OCI-LY1 (cell line): ENCODE measurements around the gene MYOCOS.

Experiments
- H2AFZ ChIP-seq: fragments of 200-600 bp; sonication (generic), shearing (Covaris generic); 2 replicates; pipeline ENCODE4 v1.6.0; 2014; ENCODE audit warnings: antibody characterized with exemption, mild to moderate bottlenecking, low read length
- H3F3A ChIP-seq: fragments of 200-600 bp; sonication (generic), shearing (Covaris generic); 2 replicates; pipeline ENCODE4 v1.6.0; 2014; ENCODE audit warnings: mild to moderate bottlenecking, antibody characterized with exemption, low read length, moderate library complexity; ENCODE audit not compliant: insufficient read depth
- H3K27ac ChIP-seq: fragments of 200-600 bp; sonication (generic); 2 replicates; pipeline ENCODE4 v1.5.1; 2014; ENCODE audit warnings: low read length, mixed run types, mild to moderate bottlenecking, low read depth; ENCODE audit not compliant: poor library complexity, severe bottlenecking
- H3K27me3 ChIP-seq: fragments of 200-600 bp; sonication (generic); 2 replicates; pipeline ENCODE4 v1.6.0; 2014; ENCODE audit warnings: antibody characterized with exemption, mild to moderate bottlenecking, low read length, moderate library complexity; ENCODE audit not compliant: insufficient read depth
- H3K36me3 ChIP-seq: fragments of 200-600 bp; sonication (generic); 2 replicates; pipeline ENCODE4 v1.6.1; 2014; ENCODE audit warnings: mild to moderate bottlenecking, antibody characterized with exemption, low read length, moderate library complexity, mixed read lengths; ENCODE audit not compliant: insufficient read depth
- H3K4me1 ChIP-seq: fragments of 200-600 bp; sonication (generic); 2 replicates; pipeline ENCODE4 v1.5.1; 2014; ENCODE audit warnings: mild to moderate bottlenecking, low read length, moderate library complexity; ENCODE audit not compliant: insufficient read depth, severe bottlenecking
- H3K4me2 ChIP-seq: fragments of 200-600 bp; sonication (generic), shearing (Covaris generic); 2 replicates; pipeline ENCODE4 v1.6.1; 2014; ENCODE audit warnings: low read length
- H3K4me3 ChIP-seq: fragments of 200-600 bp; sonication (generic); 2 replicates; pipeline ENCODE4 v1.5.1; 2014; ENCODE audit warnings: low read length, low read depth, mild to moderate bottlenecking, mixed read lengths; ENCODE audit not compliant: poor library complexity, severe bottlenecking
- H3K79me2 ChIP-seq: fragments of 200-600 bp; shearing (Covaris generic); 2 replicates; pipeline ENCODE4 v1.6.1; 2016; ENCODE audit warnings: mixed run types, low read length, mixed read lengths; ENCODE audit not compliant: insufficient read depth
- H3K9ac ChIP-seq: fragments of 200-600 bp; sonication (generic), shearing (Covaris generic); 2 replicates; pipeline ENCODE4 v1.6.1; 2014; ENCODE audit warnings: mild to moderate bottlenecking, low read length, mixed read lengths
- H3K9me2 ChIP-seq: fragments of 200-600 bp; sonication (generic), shearing (Covaris generic); 2 replicates; pipeline ENCODE4 v1.6.1; 2014; ENCODE audit warnings: low read depth, mild to moderate bottlenecking, low read length, mixed read lengths
- H3K9me3 ChIP-seq: fragments of 200-600 bp; shearing (Covaris generic); 2 replicates; pipeline ENCODE4 v1.6.1; 2014; ENCODE audit warnings: low read length, mixed read lengths
- H4K20me1 ChIP-seq: fragments of 200-600 bp; sonication (generic), shearing (Covaris generic); 2 replicates; pipeline ENCODE4 v1.6.0; 2016; ENCODE audit warnings: mild to moderate bottlenecking, low read length; ENCODE audit not compliant: insufficient read depth
- EZH2 ChIP-seq: fragments of 200-600 bp; sonication (generic), shearing (Covaris generic); IDR thresholded peaks from 2 replicates; pipeline ENCODE4 v1.8.0; 2017; ENCODE audit warnings: borderline replicate concordance, mixed run types, mild to moderate bottlenecking, antibody characterized with exemption, low read length, moderate library complexity, mixed read lengths
- TF ChIP-seq, protein P1 (sequence below): fragments of 200-600 bp; sonication (generic), shearing (Covaris generic); IDR thresholded peaks from 2 replicates; pipeline ENCODE4 v1.5.1; 2017; ENCODE audit warnings: mild to moderate bottlenecking, antibody characterized with exemption, low read length, moderate library complexity, mixed read lengths

The MYOCOS gene

DNA sequence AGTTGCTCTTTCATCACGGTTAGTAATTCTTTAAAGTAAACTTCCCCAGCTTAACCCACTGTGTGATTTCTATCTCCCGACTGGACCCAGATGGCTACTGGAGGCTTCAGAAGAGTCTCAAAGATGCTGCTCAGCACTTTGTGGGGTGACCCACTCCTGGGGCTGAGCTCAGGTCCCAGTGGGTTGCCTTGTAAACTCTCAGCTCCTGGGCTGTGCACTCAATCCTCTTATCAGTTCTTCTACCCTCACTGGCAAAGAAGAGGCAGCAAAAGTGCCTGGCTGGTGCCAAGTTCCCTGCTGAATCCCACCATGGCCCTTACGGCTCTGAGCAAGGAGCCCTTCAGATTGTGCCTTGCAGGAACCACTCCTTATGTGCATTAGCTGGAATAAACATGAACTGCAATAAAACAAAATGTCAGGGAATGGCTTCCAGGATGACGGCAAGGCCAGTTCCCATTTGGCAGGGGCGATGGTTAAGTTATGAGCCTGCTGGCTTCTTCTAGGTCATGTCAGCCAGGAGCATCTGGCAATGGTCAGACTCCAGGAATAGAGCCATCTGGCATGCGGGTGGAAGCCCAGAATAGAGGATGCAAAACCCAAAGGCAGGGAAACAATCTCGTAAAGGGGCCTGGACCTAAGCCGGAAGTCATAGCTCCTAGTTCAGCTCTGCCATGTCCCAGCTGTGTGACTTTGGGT lies 23.7 kb downstream of the MYOCOS start:
- H3K36me3 ChIP-seq: no peaks in the 10 kb centered on the region
- H3F3A ChIP-seq: no peaks in the 10 kb centered on the region
- H3K4me2 ChIP-seq: no peak overlapping the region

DNA sequence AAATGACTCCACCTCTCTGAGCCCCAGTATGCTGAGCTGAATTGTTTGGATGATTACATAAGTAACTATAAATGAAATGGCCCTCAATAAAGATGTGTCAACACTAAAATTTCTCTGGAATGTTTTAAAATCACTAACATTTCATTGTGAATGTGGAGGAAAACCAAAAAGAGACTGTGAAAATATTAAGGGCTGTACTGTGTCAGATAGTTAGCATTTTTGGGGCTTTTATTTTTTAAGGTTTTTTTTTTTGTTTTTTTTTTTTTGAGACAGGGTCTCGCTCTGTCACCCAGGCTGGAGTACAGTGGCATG lies 24.2 kb downstream of the MYOCOS start:
- no peaks in the 10 kb centered on the region for H4K20me1 ChIP-seq
- H3K9me2 ChIP-seq: no peaks in the 10 kb centered on the region
- no peak overlapping the region for H2AFZ ChIP-seq
- no peaks in the 10 kb centered on the region; the same call in 1 of the 2 replicates for H3K27me3 ChIP-seq
- H3F3A ChIP-seq: no peaks in the 10 kb centered on the region
- H3K4me1 ChIP-seq: no peaks in the 10 kb centered on the region
- no peaks in the 10 kb centered on the region for H3K36me3 ChIP-seq
- TF ChIP-seq, protein P1, sequence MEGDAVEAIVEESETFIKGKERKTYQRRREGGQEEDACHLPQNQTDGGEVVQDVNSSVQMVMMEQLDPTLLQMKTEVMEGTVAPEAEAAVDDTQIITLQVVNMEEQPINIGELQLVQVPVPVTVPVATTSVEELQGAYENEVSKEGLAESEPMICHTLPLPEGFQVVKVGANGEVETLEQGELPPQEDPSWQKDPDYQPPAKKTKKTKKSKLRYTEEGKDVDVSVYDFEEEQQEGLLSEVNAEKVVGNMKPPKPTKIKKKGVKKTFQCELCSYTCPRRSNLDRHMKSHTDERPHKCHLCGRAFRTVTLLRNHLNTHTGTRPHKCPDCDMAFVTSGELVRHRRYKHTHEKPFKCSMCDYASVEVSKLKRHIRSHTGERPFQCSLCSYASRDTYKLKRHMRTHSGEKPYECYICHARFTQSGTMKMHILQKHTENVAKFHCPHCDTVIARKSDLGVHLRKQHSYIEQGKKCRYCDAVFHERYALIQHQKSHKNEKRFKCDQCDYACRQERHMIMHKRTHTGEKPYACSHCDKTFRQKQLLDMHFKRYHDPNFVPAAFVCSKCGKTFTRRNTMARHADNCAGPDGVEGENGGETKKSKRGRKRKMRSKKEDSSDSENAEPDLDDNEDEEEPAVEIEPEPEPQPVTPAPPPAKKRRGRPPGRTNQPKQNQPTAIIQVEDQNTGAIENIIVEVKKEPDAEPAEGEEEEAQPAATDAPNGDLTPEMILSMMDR: no peak
- TF ChIP-seq EZH2: no peak
- no peak overlapping the region for H3K4me2 ChIP-seq
- no peak overlapping the region for H3K4me3 ChIP-seq
- no peak overlapping the region for H3K9ac ChIP-seq
- H3K9me3 ChIP-seq: no peaks in the 10 kb centered on the region
- no peak overlapping the region for H3K27ac ChIP-seq
- H3K79me2 ChIP-seq: no peaks in the 10 kb centered on the region

More for the DNA sequence above, 23.7 kb downstream of the MYOCOS start:
- no peaks in the 10 kb centered on the region for H3K9me2 ChIP-seq
- TF ChIP-seq, protein P1: no peak
- no peak for TF ChIP-seq EZH2
- H3K4me1 ChIP-seq: no peaks in the 10 kb centered on the region
- no peak overlapping the region for H3K27ac ChIP-seq
- H2AFZ ChIP-seq: no peak overlapping the region
- no peak overlapping the region for H3K4me3 ChIP-seq
- no peaks in the 10 kb centered on the region for H3K9me3 ChIP-seq
- H3K27me3 ChIP-seq: no peaks in the 10 kb centered on the region
- H3K9ac ChIP-seq: no peak overlapping the region
- no peaks in the 10 kb centered on the region for H3K79me2 ChIP-seq
- no peaks in the 10 kb centered on the region for H4K20me1 ChIP-seq

DNA sequence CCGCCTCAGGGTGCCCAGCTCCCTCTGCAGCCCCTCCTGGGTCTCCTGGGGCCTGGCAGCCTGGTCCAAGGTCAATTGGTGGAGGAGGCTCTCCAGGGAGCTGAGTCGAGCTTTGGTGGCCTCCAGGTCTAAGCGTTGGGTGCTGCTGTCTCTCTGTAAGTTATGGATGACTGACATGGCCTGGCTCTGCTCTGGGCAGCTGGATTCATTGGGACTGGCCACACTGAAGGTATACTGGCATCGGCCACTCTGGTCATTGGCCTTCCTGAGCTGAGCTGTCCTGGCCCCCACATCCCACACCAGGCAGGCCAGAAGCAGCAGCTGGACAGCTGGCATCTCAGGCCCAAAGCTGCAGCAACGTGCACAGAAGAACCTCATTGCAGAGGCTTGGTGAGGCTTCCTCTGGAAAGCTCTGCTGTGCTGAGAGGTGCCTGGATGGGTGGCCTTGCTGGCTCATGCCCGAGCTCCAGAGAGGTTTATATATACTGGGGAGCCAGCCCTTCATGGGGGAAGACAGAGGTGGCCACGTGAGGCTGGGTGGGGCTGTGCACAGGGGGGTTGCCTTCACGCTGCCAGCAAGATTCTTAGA lies 30.3 kb downstream of the MYOCOS start, which contains the start of gene MYOC:
Gene MYOC, minus strand, starts transcription at position 455 of the 589 bp plus-strand sequence. Its CDS starts 77 bp downstream, at position 378.
- no peaks in the 10 kb centered on the region for H3F3A ChIP-seq
- H3K79me2 ChIP-seq: no peaks in the 10 kb centered on the region
- no peaks in the 10 kb centered on the region for H3K9me2 ChIP-seq
- H3K27me3 ChIP-seq: no peaks in the 10 kb centered on the region; the same call in 1 of the 2 replicates
- H3K9ac ChIP-seq: no peak within 1 kb of the TSS
- no peaks in the 10 kb centered on the region for H3K36me3 ChIP-seq
- H3K4me1 ChIP-seq: no peaks in the 10 kb centered on the region
- H3K9me3 ChIP-seq: no peaks in the 10 kb centered on the region
- H3K27ac ChIP-seq: no peak within 1 kb of the TSS
- H2AFZ ChIP-seq: no peak within 1 kb of the TSS
- no peak for TF ChIP-seq EZH2
- TF ChIP-seq, protein P1: no peak
- H3K4me3 ChIP-seq: no peak within 1 kb of the TSS
- no peaks in the 10 kb centered on the region for H4K20me1 ChIP-seq
- H3K4me2 ChIP-seq: no peak within 1 kb of the TSS
